Cardiac atrium fibroblast (primary cell): ENCODE measurements around the gene FRG1. TPM values are rescaled to one million over a fixed set of nuclear protein-coding genes. Genes with fewer than 3 reads are reported as not detected.

ENCODE experiments used
- total RNA-seq: library from RNA; depleted of rRNA; stranded (reverse); fragments of >200 nt; gene quantifications from 2 replicates; pipeline ENCODE4 v1.2.3, GENCODE V29; 2015

Gene FRG1
- 16.8 and 25.9 TPM in 2 replicates for total RNA-seq

GRCh38 chr4:189940178-189941004 lies at the start of gene FRG1:
FRG1 (plus strand) TSS chr4:189940872; CDS start chr4:189941010, 138 bp downstream.

Other genes starting within 250 kb of the FRG1 start
- gene FRG2, start 86.4 kb downstream of the FRG1 start, total RNA-seq, result not detected in 2 replicates
- not detected in 2 replicates for gene DBET, start 123.6 kb downstream of the FRG1 start, total RNA-seq
- gene DUX4, start 232.9 kb downstream of the FRG1 start, total RNA-seq, result not detected in 2 replicates